Thyroid gland (tissue), 4 donors: Measurements from ENCODE around the gene DNASE2.

Source experiments
- CTCF ChIP-seq, 6 experiments: fragments of 200-600 bp in 3 of 6; fragments of 450-650 bp in 3 of 6; sonication (generic) in 3 of 6; IDR thresholded peaks; one replicate each; pipeline ENCODE4 v1.5.1; 2016 to 2019; ENCODE audit warnings: antibody characterized with exemption in 6 of 6, mild to moderate bottlenecking in 2 of 6, inconsistent platforms in 1 of 6, moderate library complexity in 1 of 6
- POLR2A ChIP-seq, 2 donors: fragments of 450-650 bp; IDR thresholded peaks; one replicate each; pipeline ENCODE4 v1.6.1; 2017; ENCODE audit warnings: antibody characterized with exemption in 2 of 2, mild to moderate bottlenecking in 2 of 2, moderate library complexity in 1 of 2

GRCh38 chr19:12866416-12867119 lies 14.7 kb downstream of the DNASE2 start:
- TF ChIP-seq POLR2A (IDR thresholded peaks at IDR 0.05) = no peak
- TF ChIP-seq CTCF (IDR thresholded peaks at IDR 0.05) = no peak
